Gastroesophageal sphincter (tissue), 3 donors: Measurements from ENCODE around the gene TAAR8.

Experiments
- POLR2A ChIP-seq, 2 donors: fragments of 450-650 bp; IDR thresholded peaks; one replicate each; pipeline ENCODE4 v1.6.1; 2017; ENCODE audit warnings: antibody characterized with exemption in 2 of 2, mild to moderate bottlenecking in 2 of 2, moderate library complexity in 1 of 2
- POLR2AphosphoS5 ChIP-seq: sonication (generic); formaldehyde crosslinking; IDR thresholded peaks from one replicate; pipeline ENCODE4 v1.6.1; 2017; ENCODE audit warnings: antibody characterized with exemption
- TF ChIP-seq, protein P1 (sequence below), 4 experiments: fragments of 200-600 bp in 2 of 4; fragments of 450-650 bp in 2 of 4; sonication (generic) in 1 of 4; IDR thresholded peaks; one replicate each; pipeline ENCODE4 v1.5.1; 2017 to 2019; ENCODE audit warnings: antibody characterized with exemption in 4 of 4, mild to moderate bottlenecking in 2 of 4, moderate library complexity in 2 of 4

DNA sequence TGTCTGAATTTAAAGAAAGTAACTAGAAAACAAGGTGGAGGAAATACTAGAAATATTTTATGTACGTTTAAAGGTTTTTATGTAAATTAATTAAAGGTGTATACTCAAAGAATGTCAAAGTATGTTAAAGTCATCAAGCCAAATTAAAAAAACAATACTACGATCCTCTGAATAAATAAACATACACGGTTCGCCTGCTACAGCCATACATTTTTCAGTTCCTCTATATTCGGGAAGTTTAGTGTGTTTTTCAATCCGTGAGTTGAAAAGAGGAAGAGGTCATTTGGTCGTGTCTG, 40.2 kb upstream of the TAAR8 start:
- TF ChIP-seq, protein P1, sequence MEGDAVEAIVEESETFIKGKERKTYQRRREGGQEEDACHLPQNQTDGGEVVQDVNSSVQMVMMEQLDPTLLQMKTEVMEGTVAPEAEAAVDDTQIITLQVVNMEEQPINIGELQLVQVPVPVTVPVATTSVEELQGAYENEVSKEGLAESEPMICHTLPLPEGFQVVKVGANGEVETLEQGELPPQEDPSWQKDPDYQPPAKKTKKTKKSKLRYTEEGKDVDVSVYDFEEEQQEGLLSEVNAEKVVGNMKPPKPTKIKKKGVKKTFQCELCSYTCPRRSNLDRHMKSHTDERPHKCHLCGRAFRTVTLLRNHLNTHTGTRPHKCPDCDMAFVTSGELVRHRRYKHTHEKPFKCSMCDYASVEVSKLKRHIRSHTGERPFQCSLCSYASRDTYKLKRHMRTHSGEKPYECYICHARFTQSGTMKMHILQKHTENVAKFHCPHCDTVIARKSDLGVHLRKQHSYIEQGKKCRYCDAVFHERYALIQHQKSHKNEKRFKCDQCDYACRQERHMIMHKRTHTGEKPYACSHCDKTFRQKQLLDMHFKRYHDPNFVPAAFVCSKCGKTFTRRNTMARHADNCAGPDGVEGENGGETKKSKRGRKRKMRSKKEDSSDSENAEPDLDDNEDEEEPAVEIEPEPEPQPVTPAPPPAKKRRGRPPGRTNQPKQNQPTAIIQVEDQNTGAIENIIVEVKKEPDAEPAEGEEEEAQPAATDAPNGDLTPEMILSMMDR (IDR thresholded peaks at IDR 0.05): no peak
- TF ChIP-seq POLR2A (IDR thresholded peaks at IDR 0.05): no peak
- TF ChIP-seq POLR2AphosphoS5: no peak
